ENCODE data around the gene PARD3.

DNA sequence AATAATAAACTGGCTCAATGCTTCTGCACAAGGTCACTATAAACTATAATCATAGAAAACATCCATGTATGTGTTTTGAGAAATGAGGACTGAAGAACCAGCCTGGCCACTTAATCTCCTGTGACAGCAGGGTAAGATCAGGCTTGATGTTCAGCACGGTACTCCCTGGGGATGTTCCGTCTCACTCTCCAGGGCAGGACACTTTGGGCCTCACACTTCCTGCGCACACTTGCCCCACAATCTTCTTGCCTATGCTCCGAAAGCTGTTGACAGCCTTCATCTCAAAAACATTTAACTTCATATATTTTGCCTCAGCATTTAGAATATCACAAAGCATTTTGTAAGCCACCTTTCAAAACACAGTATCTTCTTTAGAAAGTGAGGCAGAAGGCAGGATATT is 92.7 kb downstream of the PARD3 start:
- TF ChIP-seq CTCF (IDR thresholded peaks at IDR 0.05; ENCODE audit: extremely low read depth in 1 of 2, insufficient read depth in 1 of 2, low read depth in 1 of 2, low read length in 2 of 2): no peak
- TF ChIP-seq EZH2 (IDR thresholded peaks at IDR 0.05; ENCODE audit: borderline replicate concordance, low read depth, low read length, severe bottlenecking): no peak
- TF ChIP-seq POLR2AphosphoS5 (IDR thresholded peaks at IDR 0.05; ENCODE audit: insufficient read depth, low read depth, low read length): no peak
- TF ChIP-seq POLR2A (IDR thresholded peaks at IDR 0.05; ENCODE audit: low read depth, low read length): no peak
- no peak for TF ChIP-seq GATA2 (IDR thresholded peaks at IDR 0.05; ENCODE audit: insufficient read depth, insufficient read length, low read depth, low read length)
